HepG2 (cell line): ENCODE data around the gene FAM120AOS. TPM values are rescaled to one million over a fixed set of nuclear protein-coding genes. Genes with fewer than 3 reads are reported as not detected.

ENCODE experiments used
- CEBPB ChIP-seq: IDR thresholded peaks from 2 replicates; pipeline ENCODE4 v1.6.1; 2011; ENCODE audit warnings: low read depth, low read length, improper control_type of control experiment, borderline replicate concordance
- FIP1L1 ChIP-seq: fragments of 200-400 bp; formaldehyde crosslinking; IDR thresholded peaks from 2 replicates; pipeline ENCODE4 v1.6.1; 2018; ENCODE audit warnings: low read depth, mild to moderate bottlenecking, low read length, moderate library complexity, borderline replicate concordance; ENCODE audit not compliant: insufficient read depth
- FOSL2 ChIP-seq: sonication (generic); formaldehyde crosslinking; IDR thresholded peaks from 2 replicates; pipeline ENCODE4 v1.4.0; 2020; ENCODE audit warnings: missing genetic modification reagents
- HMG20B ChIP-seq: conservative IDR thresholded peaks from 2 replicates; pipeline ENCODE4 v1.6.1; 2016; ENCODE audit warnings: missing genetic modification reagents, missing compliant biosample characterization
- MBNL3 ChIP-seq: fragments of 250-450 bp; sonication (Bioruptor Pico); conservative IDR thresholded peaks from 2 replicates; pipeline ENCODE4 v1.8.0; 2022; ENCODE audit warnings: mild to moderate bottlenecking, inconsistent platforms
- PAF1 ChIP-seq: IDR thresholded peaks from 2 replicates; pipeline ENCODE4 v1.6.1; 2016; ENCODE audit warnings: missing genetic modification reagents, missing compliant biosample characterization
- RBAK ChIP-seq: sonication (generic); formaldehyde crosslinking; IDR thresholded peaks from 2 replicates; pipeline ENCODE4 v1.5.1; 2020; ENCODE audit warnings: mild to moderate bottlenecking, missing genetic modification reagents
- SRF ChIP-seq: IDR thresholded peaks from 2 replicates; pipeline ENCODE4 v1.6.1; 2011; ENCODE audit warnings: mild to moderate bottlenecking, low read depth, low read length, moderate library complexity
- TCF12 ChIP-seq, 2 experiments: fragments of 450-650 bp in 1 of 2; sonication (generic) in 1 of 2; formaldehyde crosslinking in 1 of 2; IDR thresholded peaks; 2 replicates each; pipeline versions ENCODE4 v1.6.1 to v1.8.0; 2017 to 2022; ENCODE audit warnings: antibody characterized with exemption in 1 of 2, mild to moderate bottlenecking in 1 of 2, missing genetic modification reagents in 1 of 2, moderate library complexity in 1 of 2
- ZFP36L1 ChIP-seq: sonication (generic); formaldehyde crosslinking; IDR thresholded peaks from 2 replicates; pipeline ENCODE4 v1.8.0; 2022; ENCODE audit warnings: mild to moderate bottlenecking, missing genetic modification reagents, moderate library complexity
- ZNF12 ChIP-seq: sonication (generic); formaldehyde crosslinking; IDR thresholded peaks from 2 replicates; pipeline ENCODE4 v1.5.0; 2020; ENCODE audit warnings: missing genetic modification reagents
- ZNF33B ChIP-seq: sonication (generic); formaldehyde crosslinking; IDR thresholded peaks from 2 replicates; pipeline ENCODE4 v1.5.1; 2020; ENCODE audit warnings: mild to moderate bottlenecking, missing genetic modification reagents
- ZNF563 ChIP-seq: sonication (generic); formaldehyde crosslinking; IDR thresholded peaks from 2 replicates; pipeline ENCODE4 v1.8.0; 2022; ENCODE audit warnings: mild to moderate bottlenecking, moderate library complexity, missing genetic modification reagents
- ZNF609 ChIP-seq: sonication (generic); formaldehyde crosslinking; IDR thresholded peaks from 2 replicates; pipeline ENCODE4 v1.4.0; 2020; ENCODE audit warnings: mild to moderate bottlenecking, missing genetic modification reagents, borderline replicate concordance
- ZNF776 ChIP-seq: sonication (generic); formaldehyde crosslinking; IDR thresholded peaks from 2 replicates; pipeline ENCODE4 v1.4.0; 2020; ENCODE audit warnings: mild to moderate bottlenecking, missing genetic modification reagents
- polyA plus RNA-seq, 8 experiments: library from polyadenylated mRNA; depleted of rRNA in 3 of 8; stranded (reverse) in 7 of 8; unstranded in 1 of 8; fragments of >200 nt; fragmentation: Illumina TruSeq in 4 of 8; extraction: Trizol in 4 of 8; gene quantifications; 2 replicates each; pipeline versions ENCODE4 v1.2.1 to v1.2.3, GENCODE V29; 2011 to 2016; ENCODE audit warnings: low read depth in 4 of 8, missing spikeins in 1 of 8, mixed read lengths in 1 of 8; ENCODE audit not compliant: insufficient read depth in 1 of 8
- total RNA-seq, 5 experiments: library from RNA; depleted of rRNA; stranded (reverse); fragments of >200 nt; fragmentation: Illumina TruSeq; extraction: Trizol; gene quantifications; 2 replicates each; pipeline ENCODE4 v1.2.3, GENCODE V29; 2016; ENCODE audit warnings: low read depth in 1 of 5
- TF ChIP-seq, protein P1 (sequence below): sonication (generic); formaldehyde crosslinking; IDR thresholded peaks from 2 replicates; pipeline ENCODE4 v1.5.1; 2020; ENCODE audit warnings: mild to moderate bottlenecking, missing genetic modification reagents, moderate library complexity
- TF ChIP-seq, protein P2 (sequence below): sonication (generic); formaldehyde crosslinking; IDR thresholded peaks from 2 replicates; pipeline ENCODE4 v1.5.0; 2020; ENCODE audit warnings: missing genetic modification reagents

FAM120AOS gene
- total and polyA plus RNA-seq, 2 of the 13 experiments (the other 11 are each of a cell fraction or from before 2014, with no cell fraction given): 28.2 to 34.6 TPM

DNA sequence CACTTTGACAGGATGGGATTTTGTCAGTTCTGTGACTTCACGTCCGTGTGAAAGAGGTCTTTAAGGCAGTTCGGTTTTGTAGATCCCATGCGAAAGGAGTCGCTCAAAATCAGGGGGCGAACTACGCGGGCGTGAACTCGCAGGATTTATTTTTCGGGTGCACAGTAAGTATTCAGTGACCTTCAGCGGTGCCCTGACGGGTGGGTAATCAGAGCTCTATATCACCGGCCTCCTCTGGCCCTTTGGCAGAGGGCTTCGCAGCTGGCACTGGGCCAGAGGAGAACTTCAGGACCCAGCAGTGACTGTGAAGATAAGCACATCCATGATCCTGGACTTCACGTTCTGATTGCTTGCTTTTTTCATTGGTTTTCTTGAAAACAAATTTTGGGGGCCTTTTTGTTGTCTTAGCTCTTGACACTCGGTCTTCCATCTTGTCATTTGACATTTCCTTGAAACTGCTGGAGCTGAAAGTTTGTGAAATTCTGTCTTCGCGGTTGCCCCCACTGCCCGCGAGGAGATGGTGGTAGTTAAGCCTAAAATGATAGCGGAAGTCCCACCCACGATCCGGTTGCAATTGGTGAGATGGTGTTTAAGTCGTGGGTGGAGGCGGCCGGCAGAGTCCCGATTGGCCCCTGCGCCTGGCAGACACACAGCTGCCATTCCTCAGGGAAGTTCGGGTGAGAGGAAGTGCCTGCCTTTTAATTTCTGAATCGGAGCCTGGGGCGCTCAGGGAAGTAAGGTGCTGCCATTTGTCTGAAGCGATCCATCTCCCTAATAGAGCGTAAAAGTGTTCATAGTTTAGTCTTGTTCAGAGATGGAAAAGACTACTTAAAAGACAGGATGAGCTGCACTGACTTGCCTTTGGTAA is at the start of gene FAM120AOS (continued):
- TF ChIP-seq CEBPB: no peak
- no peak for TF ChIP-seq HMG20B
- TF ChIP-seq FIP1L1: no peak
- TF ChIP-seq, protein P1, sequence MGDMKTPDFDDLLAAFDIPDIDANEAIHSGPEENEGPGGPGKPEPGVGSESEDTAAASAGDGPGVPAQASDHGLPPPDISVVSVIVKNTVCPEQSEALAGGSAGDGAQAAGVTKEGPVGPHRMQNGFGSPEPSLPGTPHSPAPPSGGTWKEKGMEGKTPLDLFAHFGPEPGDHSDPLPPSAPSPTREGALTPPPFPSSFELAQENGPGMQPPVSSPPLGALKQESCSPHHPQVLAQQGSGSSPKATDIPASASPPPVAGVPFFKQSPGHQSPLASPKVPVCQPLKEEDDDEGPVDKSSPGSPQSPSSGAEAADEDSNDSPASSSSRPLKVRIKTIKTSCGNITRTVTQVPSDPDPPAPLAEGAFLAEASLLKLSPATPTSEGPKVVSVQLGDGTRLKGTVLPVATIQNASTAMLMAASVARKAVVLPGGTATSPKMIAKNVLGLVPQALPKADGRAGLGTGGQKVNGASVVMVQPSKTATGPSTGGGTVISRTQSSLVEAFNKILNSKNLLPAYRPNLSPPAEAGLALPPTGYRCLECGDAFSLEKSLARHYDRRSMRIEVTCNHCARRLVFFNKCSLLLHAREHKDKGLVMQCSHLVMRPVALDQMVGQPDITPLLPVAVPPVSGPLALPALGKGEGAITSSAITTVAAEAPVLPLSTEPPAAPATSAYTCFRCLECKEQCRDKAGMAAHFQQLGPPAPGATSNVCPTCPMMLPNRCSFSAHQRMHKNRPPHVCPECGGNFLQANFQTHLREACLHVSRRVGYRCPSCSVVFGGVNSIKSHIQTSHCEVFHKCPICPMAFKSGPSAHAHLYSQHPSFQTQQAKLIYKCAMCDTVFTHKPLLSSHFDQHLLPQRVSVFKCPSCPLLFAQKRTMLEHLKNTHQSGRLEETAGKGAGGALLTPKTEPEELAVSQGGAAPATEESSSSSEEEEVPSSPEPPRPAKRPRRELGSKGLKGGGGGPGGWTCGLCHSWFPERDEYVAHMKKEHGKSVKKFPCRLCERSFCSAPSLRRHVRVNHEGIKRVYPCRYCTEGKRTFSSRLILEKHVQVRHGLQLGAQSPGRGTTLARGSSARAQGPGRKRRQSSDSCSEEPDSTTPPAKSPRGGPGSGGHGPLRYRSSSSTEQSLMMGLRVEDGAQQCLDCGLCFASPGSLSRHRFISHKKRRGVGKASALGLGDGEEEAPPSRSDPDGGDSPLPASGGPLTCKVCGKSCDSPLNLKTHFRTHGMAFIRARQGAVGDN: peak; percentile 49
- no peak for TF ChIP-seq TCF12 (IDR thresholded peaks at IDR 0.05)
- TF ChIP-seq TCF12 (CRISPR knock-in tag; IDR thresholded peaks at IDR 0.05): no peak
- TF ChIP-seq ZNF776: no peak
- no peak for TF ChIP-seq PAF1 (CRISPR knock-in tag)
- no peak for TF ChIP-seq ZNF563 (CRISPR knock-in tag)
- no peak for TF ChIP-seq RBAK (CRISPR knock-in tag)
- no peak for TF ChIP-seq MBNL3
- no peak; the same call in 1 of the 2 replicates for TF ChIP-seq ZNF609
- TF ChIP-seq ZFP36L1 (CRISPR knock-in tag): no peak
- TF ChIP-seq FOSL2 (CRISPR knock-in tag): no peak
- TF ChIP-seq SRF: no peak
- no peak for TF ChIP-seq ZNF33B (CRISPR knock-in tag)
- TF ChIP-seq, protein P2, sequence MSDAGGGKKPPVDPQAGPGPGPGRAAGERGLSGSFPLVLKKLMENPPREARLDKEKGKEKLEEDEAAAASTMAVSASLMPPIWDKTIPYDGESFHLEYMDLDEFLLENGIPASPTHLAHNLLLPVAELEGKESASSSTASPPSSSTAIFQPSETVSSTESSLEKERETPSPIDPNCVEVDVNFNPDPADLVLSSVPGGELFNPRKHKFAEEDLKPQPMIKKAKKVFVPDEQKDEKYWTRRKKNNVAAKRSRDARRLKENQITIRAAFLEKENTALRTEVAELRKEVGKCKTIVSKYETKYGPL (CRISPR knock-in tag): no peak
- TF ChIP-seq ZNF12 (CRISPR knock-in tag): no peak
